ENCODE data around the gene ANGPTL2. TPM values are rescaled to one million over a fixed set of nuclear protein-coding genes. Genes with fewer than 3 reads are reported as not detected.
A peak's percentile ranks its signal among the peaks of the same experiment; 100 is the strongest.

Gene ANGPTL2
- total and polyA plus RNA-seq, 9 of the 15 experiments (the other 6 are each of a cell fraction or from before 2014, with no cell fraction given) = not detected

- TF ChIP-seq HMGXB4 (CRISPR knock-in tag; IDR thresholded peaks at IDR 0.05) (no peak), MBD1 (CRISPR knock-in tag; IDR thresholded peaks at IDR 0.05) (no peak), PBX2 (CRISPR knock-in tag; IDR thresholded peaks at IDR 0.05; ENCODE audit: low read depth) (no peak), PBX2 (tag; conservative IDR thresholded peaks at IDR 0.05; ENCODE audit: low read depth) (peak; percentile 71), MAFG (tag; conservative IDR thresholded peaks at IDR 0.05) (no peak), EZH2 (IDR thresholded peaks at IDR 0.05; ENCODE audit: borderline replicate concordance, low read depth, low read length) (no peak), TOE1 (IDR thresholded peaks at IDR 0.05; ENCODE audit: borderline replicate concordance) (no peak), TOE1 (CRISPR knock-in tag; IDR thresholded peaks at IDR 0.05; ENCODE audit: borderline replicate concordance, low read depth) (no peak), ZNF511 (CRISPR knock-in tag; IDR thresholded peaks at IDR 0.05) (no peak), MEIS2 (IDR thresholded peaks at IDR 0.05; ENCODE audit: partially characterized antibody) (peak; percentile 81), ZBTB1 (CRISPR knock-in tag; IDR thresholded peaks at IDR 0.05; ENCODE audit: borderline replicate concordance, low read depth) (no peak), UBTF (IDR thresholded peaks at IDR 0.05; ENCODE audit: borderline replicate concordance in 1 of 2, low read depth in 2 of 2, low read length in 2 of 2) (no peak), TAF9B (IDR thresholded peaks at IDR 0.05; ENCODE audit: partially characterized antibody) (no peak), PHB (CRISPR knock-in tag; IDR thresholded peaks at IDR 0.05) (no peak), EHMT2 (IDR thresholded peaks at IDR 0.05) (no peak), ZKSCAN1 (IDR thresholded peaks at IDR 0.05; ENCODE audit: low read depth, low read length) (no peak), ZFP36 (IDR thresholded peaks at IDR 0.05; ENCODE audit: low read depth, low read length, partially characterized antibody) (no peak), FOS (IDR thresholded peaks at IDR 0.05; ENCODE audit: extremely low read depth, insufficient read length) (no peak), PKNOX1 (IDR thresholded peaks at IDR 0.05) (peak; percentile 66)
These were observed 7.8 kb upstream of the ANGPTL2 start (continued) for GRCh38 chr9:127130235-127130634.

Data from K562 (cell line).